GM13977 (cell line): Measurements from ENCODE around the gene GLYR1.

ENCODE experiments used
- DNase-seq: peaks from one replicate; pipeline ENCODE4 v3.0.0; 2012; ENCODE audit warnings: low spot score
- CTCF ChIP-seq: IDR thresholded peaks from 2 replicates; pipeline ENCODE4 v1.5.1; 2012; ENCODE audit warnings: mild to moderate bottlenecking, control low read depth; ENCODE audit not compliant: insufficient read depth; ENCODE audit errors: extremely low read depth, missing control alignments
- in situ Hi-C: fragments of 300-500 bp; cut with MboI; formaldehyde crosslinking; loops from one replicate; pipeline ENCODE4 v1.12.0; 2022; ENCODE audit warnings: low sequenced_read_pairs, low pct_unique_long_range_greater_than_20kb, mixed read lengths, inconsistent platforms; ENCODE audit not compliant: unreplicated experiment

GLYR1 gene

GRCh38 chr16:4839942-4840341 is 7.1 kb downstream of the GLYR1 start:
- in situ Hi-C loops = no loop called here
- no peak for TF ChIP-seq CTCF
- DNase-seq = no peak

- DNase-seq = no peak
- in situ Hi-C loops = no loop called here
- no peak for TF ChIP-seq CTCF
These were observed 9.2 kb downstream of the GLYR1 start for GRCh38 chr16:4837733-4838501.

GRCh38 chr16:4836727-4837126 is 10.4 kb downstream of the GLYR1 start:
- no peak for TF ChIP-seq CTCF
- in situ Hi-C loops = no loop called here
- DNase-seq = no peak

- DNase-seq = no peak
- no peak for TF ChIP-seq CTCF
- in situ Hi-C loops = no loop called here
These were observed 13.5 kb downstream of the GLYR1 start for GRCh38 chr16:4833584-4833983.

- in situ Hi-C loops = no loop called here
- TF ChIP-seq CTCF = no peak
- DNase-seq = no peak
These were observed 14.3 kb downstream of the GLYR1 start for GRCh38 chr16:4832698-4833343.

- no peak for TF ChIP-seq CTCF
- in situ Hi-C loops = no loop called here
- no peak for DNase-seq
These were observed 15.5 kb downstream of the GLYR1 start for GRCh38 chr16:4831616-4832015.
